ENCODE data around the gene SGSM2. TPM values are rescaled to one million over a fixed set of nuclear protein-coding genes. Genes with fewer than 3 reads are reported as not detected.

Gene SGSM2
- total and polyA plus RNA-seq, 2 of the 8 experiments (the other 6 are each of a cell fraction or from before 2014, with no cell fraction given), result 44.5 to 77.7 TPM

- TF ChIP-seq CHD7 (IDR thresholded peaks at IDR 0.05; ENCODE audit: insufficient replicate concordance, low read length) (no peak), USF2 (IDR thresholded peaks at IDR 0.05; ENCODE audit: low read length) (no peak), SAP30 (IDR thresholded peaks at IDR 0.05; ENCODE audit: insufficient read depth, insufficient replicate concordance, low read length) (no peak), GABPA (IDR thresholded peaks at IDR 0.05; ENCODE audit: borderline replicate concordance, insufficient read depth, low read length) (no peak), RFX5 (IDR thresholded peaks at IDR 0.05; ENCODE audit: borderline replicate concordance, low read depth, low read length) (no peak), SUZ12 (IDR thresholded peaks at IDR 0.05; ENCODE audit: low read length) (no peak)
These were observed 82.2 kb downstream of the SGSM2 start (continued) for GRCh38 chr17:2419486-2419885.

All from H1 (cell line).